Transverse colon (tissue), 3 donors: Measurements from ENCODE around the gene TOPORS.

Experiments
- EP300 ChIP-seq: sonication (generic); formaldehyde crosslinking; IDR thresholded peaks from one replicate; pipeline ENCODE4 v1.6.1; 2017; ENCODE audit warnings: antibody characterized with exemption, low read depth
- POLR2AphosphoS5 ChIP-seq, 3 donors: sonication (generic); formaldehyde crosslinking; IDR thresholded peaks; one replicate each; pipeline ENCODE4 v1.6.1; 2016; ENCODE audit warnings: antibody characterized with exemption in 3 of 3

- no peak for TF ChIP-seq EP300
- TF ChIP-seq POLR2AphosphoS5 (IDR thresholded peaks at IDR 0.05) = no peak
These were observed 17.9 kb upstream of the TOPORS start for GRCh38 chr9:32570262-32570661.
